ENCODE results near the gene PSMA6. TPM values are rescaled to one million over a fixed set of nuclear protein-coding genes. Genes with fewer than 3 reads are reported as not detected.

The PSMA6 gene
- total RNA-seq, 4 donors from 2014 or later = 62.7 to 175 (median 102) TPM

DNA sequence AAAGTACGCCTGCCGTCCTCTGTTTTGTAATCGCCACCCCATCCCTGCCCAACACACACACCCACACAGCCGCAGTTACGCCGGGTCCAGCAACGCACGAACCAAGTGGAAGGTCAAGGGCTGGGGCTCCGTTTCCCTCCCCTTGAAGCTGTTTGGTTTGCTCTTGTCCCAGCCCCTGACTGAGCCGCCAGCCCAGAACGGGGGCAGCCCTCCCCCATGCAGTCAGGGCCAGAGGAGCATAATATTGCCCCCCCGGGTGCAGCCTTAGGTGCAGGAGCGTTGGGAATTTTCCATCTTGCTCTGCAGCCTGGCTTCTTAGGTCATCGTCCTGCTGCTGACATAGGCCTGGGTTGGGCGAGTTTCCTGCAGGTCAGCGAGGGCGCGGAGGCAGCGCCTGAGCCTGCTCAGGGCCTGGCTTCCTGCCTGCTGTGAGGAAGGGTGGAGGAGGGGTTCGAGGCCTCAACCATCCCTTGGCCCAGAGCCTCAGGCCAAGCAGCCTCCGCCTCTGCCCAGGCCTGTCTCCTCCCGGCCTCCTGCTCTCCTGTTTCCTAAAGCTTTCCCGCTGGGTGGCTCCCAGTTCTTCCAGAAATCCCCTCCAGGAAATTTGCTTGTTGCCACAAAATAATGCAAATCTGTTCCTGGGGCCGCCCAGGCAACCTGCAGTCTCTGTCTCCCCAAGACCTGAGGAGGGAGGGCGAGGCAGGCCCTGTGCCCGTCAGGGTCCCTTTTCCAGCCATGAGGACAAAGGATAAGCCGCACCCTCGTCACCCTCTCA, 44.5 kb downstream of the PSMA6 start:
- intact Hi-C loops (cut with DNase I; ENCODE audit: low total_unique reads) = loop anchor here (5.0 kb wide), 1 partner anchor 66 kb away; the partner anchor contains the start of gene NFKBIA
- DNase-seq (ENCODE audit: low spot score in 2 of 2) = peak; percentile 88 to 96
- no peak overlapping the region for H3K4me3 ChIP-seq (ENCODE audit: low read depth, poor library complexity, severe bottlenecking)
- 27 to 34% methylated on average over 28 of the region's 28 CpGs for WGBS, 2 donors
- peak in 1 of 3 donors; percentile 100 for TF ChIP-seq CTCF (IDR thresholded peaks at IDR 0.05)
- TF ChIP-seq POLR2A (IDR thresholded peaks at IDR 0.05) = no peak

GRCh38 chr14:35337269-35338255, 45.4 kb downstream of the PSMA6 start:
- intact Hi-C loops (cut with DNase I; ENCODE audit: low total_unique reads) = loop anchor here (5.0 kb wide), 1 partner anchor 65 kb away; the partner anchor contains the start of gene NFKBIA

DNA sequence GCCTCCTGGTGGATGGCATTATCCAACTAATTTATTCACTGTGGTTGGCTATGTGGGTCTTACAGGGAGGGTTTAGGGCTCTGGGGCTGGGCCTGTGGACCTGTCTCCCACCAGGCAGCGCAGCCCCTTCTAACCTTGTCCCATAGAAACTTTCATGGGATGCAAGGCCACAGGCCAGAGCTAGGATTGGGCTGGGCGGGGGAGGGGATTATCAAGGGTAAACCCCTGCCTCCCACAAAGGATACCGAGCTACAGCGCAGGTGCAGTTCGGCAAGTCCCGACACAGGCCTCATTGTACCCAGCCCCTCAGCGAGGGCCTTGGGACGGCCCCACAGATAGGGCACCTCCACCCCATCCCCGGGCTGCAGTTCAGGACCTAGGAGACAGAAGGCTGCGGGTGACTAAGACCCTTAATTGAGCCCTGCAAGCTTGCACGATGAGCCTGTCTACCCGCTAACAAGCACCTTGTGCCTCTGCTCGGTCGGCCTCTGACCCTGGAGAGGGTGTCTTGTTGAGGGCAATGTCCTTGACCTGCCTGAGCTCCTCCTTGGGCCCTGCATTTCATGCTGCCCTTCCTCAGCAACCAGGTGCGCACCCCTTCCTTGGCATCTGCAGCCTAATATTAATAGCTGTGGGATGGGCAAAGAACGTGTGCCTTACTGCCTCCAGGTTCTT, 46.7 kb downstream of the PSMA6 start:
- WGBS, 2 donors = 59 to 67% methylated on average over 16 of the region's 16 CpGs
- intact Hi-C loops (cut with DNase I; ENCODE audit: low total_unique reads) = loop anchor here (5.0 kb wide), 1 partner anchor 63 kb away; the partner anchor contains the start of gene NFKBIA
- no peak overlapping the region for H3K4me3 ChIP-seq (ENCODE audit: low read depth, poor library complexity, severe bottlenecking)
- DNase-seq (ENCODE audit: low spot score in 2 of 2) = no peak
- TF ChIP-seq CTCF (IDR thresholded peaks at IDR 0.05) (no peak), POLR2A (IDR thresholded peaks at IDR 0.05) (no peak)

More at GRCh38 chr14:35337269-35338255, 45.4 kb downstream of the PSMA6 start:
- no peak overlapping the region for H3K4me3 ChIP-seq (ENCODE audit: low read depth, poor library complexity, severe bottlenecking)
- DNase-seq (ENCODE audit: low spot score in 2 of 2) = no peak
- 63% methylated on average over 10 of the region's 10 CpGs for WGBS, 2 donors
- TF ChIP-seq POLR2A (IDR thresholded peaks at IDR 0.05) (no peak), CTCF (IDR thresholded peaks at IDR 0.05) (no peak)

GRCh38 chr14:35339761-35340406, 47.7 kb downstream of the PSMA6 start:
- TF ChIP-seq POLR2A (IDR thresholded peaks at IDR 0.05) = no peak
- TF ChIP-seq CTCF (IDR thresholded peaks at IDR 0.05) = no peak
- intact Hi-C loops (cut with DNase I; ENCODE audit: low total_unique reads) = loop anchor here (5.0 kb wide), 1 partner anchor 62 kb away; the partner anchor contains the start of gene NFKBIA

More at GRCh38 chr14:35339761-35340406, 47.7 kb downstream of the PSMA6 start:
- WGBS, 2 donors = 62 to 69% methylated on average over 12 of the region's 12 CpGs
- no peak for DNase-seq (ENCODE audit: low spot score in 2 of 2)
- H3K4me3 ChIP-seq (ENCODE audit: low read depth, poor library complexity, severe bottlenecking) = no peak overlapping the region
